ENCODE results near the gene SLC25A4.
"Not testable (repeated sequence)": the region's sequence is repeated elsewhere in the genome, so short reads cannot be mapped to it uniquely, and the experiment has no call there.

The SLC25A4 gene

GRCh38 chr4:185101354-185101890, 41.6 kb upstream of the SLC25A4 start:
- H3K4me3 ChIP-seq (ENCODE audit: low read depth, low read length) = no peak overlapping the region
- no peak for TF ChIP-seq CTCF (IDR thresholded peaks at IDR 0.05; ENCODE audit: low read depth, low read length)

GRCh38 chr4:185104733-185105132, 38.3 kb upstream of the SLC25A4 start:
- no peak for TF ChIP-seq CTCF (IDR thresholded peaks at IDR 0.05; ENCODE audit: low read depth, low read length)

GRCh38 chr4:185106353-185106752, 36.7 kb upstream of the SLC25A4 start:
- H3K4me3 ChIP-seq (ENCODE audit: low read depth, low read length) = no peak overlapping the region
- TF ChIP-seq CTCF (IDR thresholded peaks at IDR 0.05; ENCODE audit: low read depth, low read length) = no peak

More at GRCh38 chr4:185104733-185105132, 38.3 kb upstream of the SLC25A4 start:
- H3K4me3 ChIP-seq (ENCODE audit: low read depth, low read length) = no peak overlapping the region

DNA sequence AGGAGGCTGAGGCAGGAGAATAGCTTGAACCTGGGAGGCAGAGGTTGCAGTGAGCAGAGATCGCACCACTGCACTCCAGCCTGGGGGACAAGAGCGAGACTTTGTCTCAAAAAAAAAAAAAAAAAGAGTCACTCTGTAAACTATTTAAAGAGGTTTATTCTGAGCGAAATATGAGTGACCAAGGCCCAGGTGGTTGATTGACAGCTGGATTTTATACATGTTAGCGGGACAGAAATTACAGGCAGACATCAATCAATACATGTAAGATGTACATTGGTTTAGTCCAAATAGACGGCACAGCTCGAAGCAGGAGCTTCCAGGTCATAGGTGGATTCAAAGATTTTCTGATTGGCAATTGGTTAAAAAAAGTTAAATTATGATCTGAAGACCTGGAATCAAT, 35.5 kb upstream of the SLC25A4 start:
- not testable (repeated sequence) for H3K4me3 ChIP-seq (ENCODE audit: low read depth, low read length)

DNA sequence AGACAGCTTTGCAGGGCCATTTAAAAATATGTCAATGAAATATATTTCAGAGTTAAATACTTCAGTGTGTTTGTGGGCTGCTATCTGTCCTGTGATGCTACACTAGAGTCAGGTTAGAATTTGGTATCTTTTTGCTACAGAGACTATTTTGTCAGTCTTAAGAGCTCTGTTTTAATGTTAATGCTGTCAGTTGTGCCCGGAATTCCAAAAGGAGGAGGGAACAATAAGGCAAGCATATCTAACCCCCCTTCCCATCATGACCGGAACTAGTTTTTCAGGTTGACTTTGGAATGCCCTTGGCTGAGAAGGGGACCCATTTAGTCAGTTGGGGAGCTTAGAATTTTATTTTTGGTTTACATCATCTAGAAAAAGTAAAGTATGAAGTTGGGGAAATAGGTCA, 34.9 kb upstream of the SLC25A4 start:
- H3K4me3 ChIP-seq (ENCODE audit: low read depth, low read length) = no peak overlapping the region

GRCh38 chr4:185108669-185109068, 34.4 kb upstream of the SLC25A4 start:
- no peak for TF ChIP-seq CTCF (IDR thresholded peaks at IDR 0.05; ENCODE audit: low read depth, low read length)
- H3K4me3 ChIP-seq (ENCODE audit: low read depth, low read length) = no peak overlapping the region

More for the DNA sequence above, 34.9 kb upstream of the SLC25A4 start:
- no peak for TF ChIP-seq CTCF (IDR thresholded peaks at IDR 0.05; ENCODE audit: low read depth, low read length)

- no peak for TF ChIP-seq CTCF (IDR thresholded peaks at IDR 0.05; ENCODE audit: low read depth, low read length)
- no peak overlapping the region for H3K4me3 ChIP-seq (ENCODE audit: low read depth, low read length)
These were observed 33.3 kb upstream of the SLC25A4 start for GRCh38 chr4:185109736-185110135.

- no peak for TF ChIP-seq CTCF (IDR thresholded peaks at IDR 0.05; ENCODE audit: low read depth, low read length)
These were observed 32.7 kb upstream of the SLC25A4 start for GRCh38 chr4:185110375-185110823.

More at GRCh38 chr4:185110375-185110823, 32.7 kb upstream of the SLC25A4 start:
- H3K4me3 ChIP-seq (ENCODE audit: low read depth, low read length) = no peak overlapping the region

Measured in WI38 (cell line).